Superior temporal gyrus (tissue), 1 donor: ENCODE results near the gene KBTBD13.

Experiments used
- DNase-seq: peaks from one replicate; pipeline ENCODE4 v3.0.0-alpha.2; 2016; ENCODE audit errors: extremely low spot score

KBTBD13 gene

GRCh38 chr15:65051266-65051665 lies 25.3 kb upstream of the KBTBD13 start:
- no peak for DNase-seq

- no peak for DNase-seq
Measured at GRCh38 chr15:65052956-65053355, 23.6 kb upstream of the KBTBD13 start.

- DNase-seq = peak; percentile 86
Measured at GRCh38 chr15:65054333-65055200, 22.0 kb upstream of the KBTBD13 start.

- no peak for DNase-seq
Measured at GRCh38 chr15:65055201-65055870, 21.2 kb upstream of the KBTBD13 start.

- no peak for DNase-seq
Measured at GRCh38 chr15:65056106-65056505, 20.4 kb upstream of the KBTBD13 start.

- DNase-seq = no peak
Measured at GRCh38 chr15:65056868-65057548, 19.5 kb upstream of the KBTBD13 start.

- no peak for DNase-seq
Measured at GRCh38 chr15:65057549-65057940, 19.0 kb upstream of the KBTBD13 start.

- no peak for DNase-seq
Measured at GRCh38 chr15:65058394-65059368, 17.9 kb upstream of the KBTBD13 start.

GRCh38 chr15:65059369-65059750 lies 17.2 kb upstream of the KBTBD13 start:
- DNase-seq = no peak

GRCh38 chr15:65059931-65060596 lies 16.5 kb upstream of the KBTBD13 start:
- no peak for DNase-seq

- DNase-seq = peak; percentile 82
Measured at GRCh38 chr15:65060641-65061397, 15.7 kb upstream of the KBTBD13 start.

GRCh38 chr15:65062061-65062460 lies 14.5 kb upstream of the KBTBD13 start:
- no peak for DNase-seq

GRCh38 chr15:65062726-65063125 lies 13.8 kb upstream of the KBTBD13 start:
- DNase-seq = no peak

GRCh38 chr15:65066001-65066634 lies 10.4 kb upstream of the KBTBD13 start:
- DNase-seq = no peak

- no peak for DNase-seq
Measured at GRCh38 chr15:65066635-65067316, 9.8 kb upstream of the KBTBD13 start.

- no peak for DNase-seq
Measured at GRCh38 chr15:65067317-65067644, 9.3 kb upstream of the KBTBD13 start.

GRCh38 chr15:65067645-65068402 lies 8.7 kb upstream of the KBTBD13 start, which contains the start of gene RASL12:
RASL12 (minus strand) TSS chr15:65067991; CDS start chr15:65067835, 156 bp downstream.
- DNase-seq = no peak

- no peak for DNase-seq
Measured at GRCh38 chr15:65068403-65068788, 8.2 kb upstream of the KBTBD13 start.
